HL-60 (cell line): Measurements from ENCODE around the gene CTNND2.

ENCODE experiments used
- CTCF ChIP-seq: IDR thresholded peaks from one replicate; pipeline ENCODE4 v1.5.1; 2011; ENCODE audit warnings: low read length, control low read depth, inconsistent platforms; ENCODE audit not compliant: insufficient read depth
- GABPA ChIP-seq: IDR thresholded peaks from 2 replicates; pipeline ENCODE4 v1.6.1; 2012; ENCODE audit warnings: low read depth
- POLR2AphosphoS5 ChIP-seq: IDR thresholded peaks from 2 replicates; pipeline ENCODE4 v1.6.1; 2012; ENCODE audit warnings: low read depth
- REST ChIP-seq: IDR thresholded peaks from 2 replicates; pipeline ENCODE4 v1.6.1; 2012; ENCODE audit warnings: low read depth; ENCODE audit not compliant: insufficient replicate concordance
- SPI1 ChIP-seq: IDR thresholded peaks from 2 replicates; pipeline ENCODE4 v1.6.1; 2012; ENCODE audit warnings: low read depth, mild to moderate bottlenecking, borderline replicate concordance

- TF ChIP-seq CTCF (no peak), REST (no peak), POLR2AphosphoS5 (no peak), GABPA (no peak), SPI1 (no peak)
Measured at GRCh38 chr5:11640158-11640873, 263.9 kb downstream of the CTNND2 start.
